ENCODE results near the gene C12orf57.

Gene C12orf57

DNA sequence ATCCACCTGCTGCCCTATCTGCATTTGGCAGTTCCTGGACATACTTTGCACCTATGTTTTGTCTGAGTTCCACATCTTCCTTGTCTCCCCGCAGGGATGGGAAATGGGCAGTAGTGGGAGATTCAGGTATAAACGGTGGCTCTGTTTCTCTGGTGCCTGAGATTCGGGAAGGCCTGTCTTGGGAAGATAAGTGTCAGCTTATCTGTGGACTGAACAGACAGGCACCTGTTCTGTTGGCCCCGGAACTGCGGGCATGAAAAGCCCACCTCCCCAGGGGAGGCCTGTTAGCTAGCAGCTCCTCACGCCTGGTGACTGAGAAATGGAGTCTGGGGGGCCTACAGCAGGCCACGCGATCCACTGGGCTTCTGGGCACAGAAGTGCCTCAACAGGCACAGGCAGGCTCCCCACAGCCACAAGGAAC, 20.8 kb downstream of the C12orf57 start:
- no peak for DNase-seq (ENCODE audit: low read depth in 2 of 2)

DNA sequence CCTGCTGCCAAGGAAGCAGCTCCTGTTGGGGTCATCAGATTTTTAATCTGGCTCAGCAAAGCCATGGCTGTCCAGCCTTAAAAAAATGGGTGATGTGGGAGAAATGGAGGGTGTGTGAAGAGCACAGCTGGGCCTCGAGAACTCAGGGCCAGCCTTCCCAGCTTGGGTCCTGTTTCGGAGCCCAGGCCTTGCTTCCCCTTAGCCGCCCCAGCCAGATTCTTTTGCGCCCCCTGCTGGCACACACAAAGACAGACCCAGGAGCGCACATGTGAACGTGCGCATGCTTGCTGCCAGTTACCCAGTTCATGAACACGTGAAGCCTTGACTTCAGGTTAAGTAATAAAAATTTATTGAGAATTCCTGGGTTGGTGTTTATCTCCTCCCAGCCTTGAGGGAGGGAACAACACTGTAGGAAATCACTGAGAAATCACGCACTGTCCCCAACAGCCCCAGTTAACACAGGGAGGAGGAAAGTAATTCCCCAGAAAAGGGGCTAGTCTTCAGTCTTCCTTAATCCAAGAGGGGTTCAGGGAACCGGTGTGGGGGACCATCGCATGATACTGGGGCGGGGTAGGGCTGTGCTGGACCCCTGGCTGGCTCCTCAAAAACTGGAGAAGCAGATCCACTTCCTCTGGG, 21.3 kb downstream of the C12orf57 start:
- peak; percentile 83 to 91 for DNase-seq (ENCODE audit: low read depth in 2 of 2)

- DNase-seq (ENCODE audit: low read depth in 2 of 2) = no peak
Observed at GRCh38 chr12:6965714-6966113, 21.9 kb downstream of the C12orf57 start.

- DNase-seq (ENCODE audit: low read depth in 2 of 2) = no peak
Observed at GRCh38 chr12:6966351-6966750, 22.5 kb downstream of the C12orf57 start.

GRCh38 chr12:6967651-6968100, 23.9 kb downstream of the C12orf57 start:
- DNase-seq (ENCODE audit: low read depth in 2 of 2) = no peak

DNA sequence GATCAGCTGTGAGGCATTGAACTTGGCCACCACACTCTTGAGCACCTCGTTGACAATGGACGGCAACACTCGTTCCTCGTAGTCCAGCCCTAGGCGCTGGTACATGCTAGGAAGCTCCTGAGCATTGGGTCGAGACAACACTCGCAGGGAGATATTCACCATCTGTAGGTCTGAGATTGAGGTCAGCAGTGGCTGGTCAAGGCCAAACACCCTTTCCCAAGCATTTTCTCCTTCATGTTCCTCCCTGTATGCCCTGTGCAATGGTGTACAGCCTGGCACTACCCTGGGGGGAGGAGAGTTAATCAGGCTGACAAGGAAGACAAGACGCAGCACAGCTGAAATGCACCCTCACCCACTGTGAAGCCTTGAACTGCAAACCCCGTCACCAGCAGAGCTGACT, 24.6 kb downstream of the C12orf57 start:
- no peak for DNase-seq (ENCODE audit: low read depth in 2 of 2)

DNA sequence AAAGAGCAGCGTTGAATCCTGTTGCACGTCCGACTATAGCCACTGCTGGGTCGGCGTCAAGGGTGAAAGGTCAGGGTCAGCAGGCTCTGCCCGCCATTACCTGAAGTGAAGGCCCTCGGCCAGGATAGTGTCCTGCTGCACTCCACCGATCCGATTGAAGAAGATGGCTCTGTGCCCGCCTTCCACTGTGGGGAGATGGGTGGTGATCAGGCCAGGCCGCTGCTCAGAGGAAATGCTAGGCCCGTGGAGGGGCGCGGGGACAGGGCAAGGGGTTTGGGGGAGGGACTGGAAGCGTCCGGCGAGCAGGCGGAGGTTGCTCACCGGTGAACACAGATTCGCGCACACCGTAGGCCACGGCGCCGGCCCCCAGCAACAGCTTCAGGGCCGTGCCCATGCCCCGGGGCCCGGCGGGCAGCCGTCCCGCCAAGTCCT, 26.3 kb downstream of the C12orf57 start:
- no peak for DNase-seq (ENCODE audit: low read depth in 2 of 2)

GRCh38 chr12:6974180-6974579, 30.4 kb downstream of the C12orf57 start:
- no peak for DNase-seq (ENCODE audit: low read depth in 2 of 2)

GRCh38 chr12:6975297-6976032, 31.6 kb downstream of the C12orf57 start:
- DNase-seq (ENCODE audit: low read depth in 2 of 2) = no peak

DNA sequence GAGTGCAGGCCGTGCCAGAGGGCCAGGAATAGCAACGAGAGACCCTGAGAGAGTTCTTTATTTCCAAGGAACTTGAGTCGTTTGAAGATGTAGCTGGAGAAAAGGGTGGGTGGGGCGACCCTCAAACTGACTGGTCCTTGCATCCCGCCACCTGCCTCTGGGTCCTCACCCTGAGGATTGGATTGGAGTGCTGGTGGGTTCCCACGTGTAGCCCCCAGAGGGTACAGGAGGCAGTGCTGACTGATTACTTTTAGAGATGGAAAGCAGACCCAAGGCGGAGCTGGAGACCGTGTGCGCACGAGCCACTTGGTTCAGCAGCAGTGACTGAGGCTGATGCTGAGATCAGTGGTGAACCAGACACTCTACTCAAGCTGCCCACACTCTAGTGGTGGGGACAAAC, 33.8 kb downstream of the C12orf57 start:
- DNase-seq (ENCODE audit: low read depth in 2 of 2) = no peak

GRCh38 chr12:6978188-6978587, 34.4 kb downstream of the C12orf57 start:
- no peak for DNase-seq (ENCODE audit: low read depth in 2 of 2)

- DNase-seq (ENCODE audit: low read depth in 2 of 2) = no peak
Observed at GRCh38 chr12:6978611-6979011, 34.8 kb downstream of the C12orf57 start.

DNA sequence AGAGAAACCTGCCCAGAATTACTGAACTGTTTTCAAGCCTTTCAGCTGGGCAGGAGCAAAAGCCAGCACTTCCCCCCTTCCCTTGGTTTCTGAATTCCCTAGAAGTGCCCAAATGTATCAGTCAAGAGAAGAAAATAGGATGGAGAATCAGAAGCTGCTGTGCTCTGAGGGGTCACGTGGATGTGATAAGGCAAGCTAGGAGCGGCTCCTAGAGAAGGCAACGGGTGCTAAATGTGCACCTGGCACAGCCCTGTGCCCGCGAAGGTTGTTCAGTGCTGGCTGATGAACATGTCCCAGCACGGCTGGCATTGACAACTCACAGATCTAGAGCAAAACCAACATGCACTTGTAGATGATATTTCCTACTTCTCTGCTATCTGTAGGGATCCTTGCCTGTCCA, 35.2 kb downstream of the C12orf57 start:
- no peak for DNase-seq (ENCODE audit: low read depth in 2 of 2)

DNA sequence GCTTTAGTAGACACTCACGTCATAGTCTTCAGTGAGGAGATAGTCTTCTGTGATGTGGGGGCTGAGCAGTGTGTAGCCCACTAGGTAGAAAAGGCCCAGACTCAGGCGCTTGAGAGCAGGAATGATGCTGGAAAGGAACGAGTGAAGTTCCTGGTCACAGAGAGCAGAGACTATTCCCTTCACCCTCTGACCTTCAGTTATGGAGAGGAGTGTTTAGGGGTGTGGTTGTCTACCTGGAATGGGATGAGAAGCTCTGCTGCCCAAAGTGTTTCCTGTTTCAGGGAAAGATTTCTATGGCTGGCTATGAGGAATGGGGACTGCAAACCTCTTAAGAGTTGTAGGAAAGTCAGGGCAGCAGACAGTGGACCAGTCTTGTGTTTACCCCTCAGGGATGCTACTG, 35.6 kb downstream of the C12orf57 start:
- no peak for DNase-seq (ENCODE audit: low read depth in 2 of 2)

GRCh38 chr12:6980075-6980474, 36.3 kb downstream of the C12orf57 start:
- no peak for DNase-seq (ENCODE audit: low read depth in 2 of 2)

DNA sequence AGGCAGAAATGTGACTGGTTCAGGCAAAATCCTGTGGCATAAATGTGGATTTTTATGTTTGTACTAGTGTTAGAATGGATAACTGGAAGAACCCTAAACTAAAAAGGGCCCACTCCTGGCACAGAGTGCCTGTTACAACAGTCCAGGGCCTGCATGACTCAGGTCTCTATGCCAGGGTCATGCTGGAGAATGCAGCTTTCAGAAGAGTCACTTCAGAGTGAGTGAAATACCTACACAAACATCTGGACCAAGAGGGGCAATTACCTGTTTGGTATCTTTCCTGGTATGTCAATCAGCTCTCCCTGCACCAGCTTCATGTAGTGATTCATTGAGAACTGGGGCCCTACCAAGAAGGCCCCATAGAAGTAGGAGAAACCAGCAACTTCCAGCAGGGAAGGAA, 36.9 kb downstream of the C12orf57 start:
- DNase-seq (ENCODE audit: low read depth in 2 of 2) = no peak

DNA sequence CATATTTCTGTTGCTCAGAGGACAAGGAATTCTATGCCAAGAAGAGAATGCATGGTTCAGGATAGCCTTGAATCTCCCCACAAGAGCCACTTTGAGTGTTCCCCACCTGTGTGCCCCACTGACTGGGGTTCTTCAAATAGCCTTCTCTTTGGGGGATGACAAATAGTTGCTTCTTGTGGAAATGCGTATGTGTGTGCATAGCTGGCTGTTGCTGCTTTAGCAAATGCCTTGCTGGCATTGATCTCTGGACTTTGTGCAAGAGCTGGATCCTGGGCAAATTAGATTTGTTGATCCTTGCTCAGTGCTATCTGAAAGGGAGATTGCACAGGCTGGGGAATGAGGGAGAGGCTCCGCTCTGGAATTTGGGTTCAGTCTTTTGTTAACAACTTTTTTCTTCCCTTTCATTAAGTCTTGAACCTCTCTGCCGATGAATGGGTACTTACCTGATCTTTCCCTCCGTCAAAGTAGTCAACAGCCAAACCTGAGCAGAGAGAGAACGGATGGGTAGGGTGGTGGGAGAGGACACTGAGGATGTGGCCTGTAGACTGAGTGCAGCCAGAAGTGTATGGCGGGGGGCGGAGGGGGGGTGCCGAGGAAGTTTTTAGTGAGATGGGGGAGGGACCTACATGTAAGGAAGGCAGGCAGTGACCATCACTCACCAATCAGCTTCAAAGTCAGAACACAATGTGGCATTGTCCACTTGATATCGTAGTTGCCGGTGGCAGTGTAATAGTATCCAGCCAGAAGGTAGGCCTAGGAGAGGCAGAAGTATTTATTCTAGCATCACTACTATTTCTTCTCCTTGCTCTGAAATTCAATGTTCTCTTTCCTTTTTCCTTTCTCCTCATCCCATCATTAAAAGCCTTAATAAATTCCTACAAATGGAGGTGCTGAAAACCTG, 37.6 kb downstream of the C12orf57 start:
- no peak for DNase-seq (ENCODE audit: low read depth in 2 of 2)

GRCh38 chr12:6982532-6982931, 38.7 kb downstream of the C12orf57 start:
- no peak for DNase-seq (ENCODE audit: low read depth in 2 of 2)

DNA sequence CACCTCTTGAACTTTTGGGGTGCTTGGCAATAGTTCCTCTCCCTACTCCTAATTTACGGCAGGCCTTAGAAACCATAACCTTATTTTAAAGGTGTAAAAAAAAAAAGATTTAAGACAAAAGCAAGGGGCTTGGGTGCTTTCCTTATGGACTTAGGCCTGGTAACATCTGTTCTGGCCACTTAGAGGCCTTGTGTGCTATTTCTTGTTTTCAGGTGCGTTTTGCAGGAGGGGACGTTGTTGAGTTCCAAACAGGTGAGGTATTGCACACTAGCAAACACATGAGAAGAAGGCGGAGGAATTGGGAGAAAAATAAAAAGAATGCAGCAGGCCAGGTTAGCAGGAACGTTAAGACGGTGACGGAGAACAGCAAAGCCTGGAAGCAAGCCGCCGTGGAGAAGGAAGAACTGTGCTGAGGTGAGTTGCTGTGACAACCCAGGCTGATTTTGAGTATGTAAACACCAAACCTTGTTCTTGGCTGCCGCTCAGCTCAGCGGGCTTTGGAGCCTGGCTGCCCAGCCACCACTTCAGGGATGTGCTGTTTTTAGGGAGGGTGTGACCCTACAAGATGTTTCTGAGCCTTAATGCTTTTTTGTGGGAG, 44.2 kb downstream of the C12orf57 start:
- DNase-seq (ENCODE audit: low read depth in 2 of 2) = no peak
